OCI-LY3 (cell line): Measurements from ENCODE around the gene ARIH1.

ENCODE experiments used
- CTCF ChIP-seq: fragments of 200-600, 300-600 bp; sonication (generic); IDR thresholded peaks from 2 replicates; pipeline ENCODE4 v1.5.1; 2014; ENCODE audit warnings: antibody characterized with exemption, low read length, low read depth
- EZH2phosphoT487 ChIP-seq: fragments of 200-600 bp; shearing (Covaris generic); IDR thresholded peaks from 2 replicates; pipeline ENCODE4 v1.6.1; 2018; ENCODE audit warnings: antibody characterized with exemption, mixed run types, low read depth

- TF ChIP-seq CTCF (no peak), EZH2phosphoT487 (no peak)
Measured at GRCh38 chr15:72541674-72542073, 67.5 kb downstream of the ARIH1 start.
